NCI-H510A treated with DMSO at 0.1 percent for 48 hours (cell line): ENCODE data around the gene LRRC70.
"Not testable (repeated sequence)": the region's sequence is repeated elsewhere in the genome, so short reads cannot be mapped to it uniquely, and the experiment has no call there.

ENCODE experiments used
- DNase-seq: peaks from one replicate; lab custom pipeline; 2025; lab: John Stamatoyannopoulos, UW

Gene LRRC70

GRCh38 chr5:62606878-62607277 is 28.3 kb downstream of the LRRC70 start:
- no peak for DNase-seq

- DNase-seq = no peak
Observed at GRCh38 chr5:62607615-62608014, 29.0 kb downstream of the LRRC70 start.

GRCh38 chr5:62608529-62609511 is 30.2 kb downstream of the LRRC70 start:
- DNase-seq = no peak

GRCh38 chr5:62614355-62614754 is 35.7 kb downstream of the LRRC70 start:
- DNase-seq = no peak

GRCh38 chr5:62616615-62617277 is 38.1 kb downstream of the LRRC70 start:
- DNase-seq = no peak

- DNase-seq = no peak
Observed at GRCh38 chr5:62617943-62618342, 39.3 kb downstream of the LRRC70 start.

GRCh38 chr5:62620761-62621160 is 42.1 kb downstream of the LRRC70 start:
- DNase-seq = no peak

- no peak for DNase-seq
Observed at GRCh38 chr5:62621280-62621679, 42.7 kb downstream of the LRRC70 start.

GRCh38 chr5:62623271-62623670 is 44.7 kb downstream of the LRRC70 start:
- no peak for DNase-seq

GRCh38 chr5:62624436-62624835 is 45.8 kb downstream of the LRRC70 start:
- DNase-seq = not testable (repeated sequence)

- DNase-seq = no peak
Observed at GRCh38 chr5:62626534-62626933, 47.9 kb downstream of the LRRC70 start.

- DNase-seq = no peak
Observed at GRCh38 chr5:62627121-62627520, 48.5 kb downstream of the LRRC70 start.

- DNase-seq = no peak
Observed at GRCh38 chr5:62627901-62628300, 49.3 kb downstream of the LRRC70 start.
